HL-60 (cell line): ENCODE results near the gene GNG12.

Experiments used
- DNase-seq, 2 experiments: peaks; one replicate each; pipeline ENCODE4 v3.0.0-alpha.2; 2010 to 2020; ENCODE audit warnings: low read depth in 1 of 2, low spot score in 1 of 2
- H3K27ac ChIP-seq: fragments of 250-450 bp; sonication (Bioruptor Pico); replicated peaks from 2 replicates; pipeline ENCODE4 v1.5.1; 2020; ENCODE audit warnings: mild to moderate bottlenecking, moderate library complexity
- H3K27me3 ChIP-seq: fragments of 250-450 bp; sonication (Bioruptor Pico); 2 replicates; pipeline ENCODE4 v1.5.1; 2021; ENCODE audit warnings: mild to moderate bottlenecking, moderate library complexity; ENCODE audit not compliant: insufficient read depth, poor library complexity, severe bottlenecking
- H3K4me3 ChIP-seq: replicated peaks from 2 replicates; pipeline ENCODE4 v1.5.1; 2011; ENCODE audit warnings: mild to moderate bottlenecking, control low read depth, low read length; ENCODE audit not compliant: insufficient read depth
- GABPA ChIP-seq: IDR thresholded peaks from 2 replicates; pipeline ENCODE4 v1.6.1; 2012; ENCODE audit warnings: low read depth
- POLR2AphosphoS5 ChIP-seq: IDR thresholded peaks from 2 replicates; pipeline ENCODE4 v1.6.1; 2012; ENCODE audit warnings: low read depth
- REST ChIP-seq: IDR thresholded peaks from 2 replicates; pipeline ENCODE4 v1.6.1; 2012; ENCODE audit warnings: low read depth; ENCODE audit not compliant: insufficient replicate concordance
- SPI1 ChIP-seq: IDR thresholded peaks from 2 replicates; pipeline ENCODE4 v1.6.1; 2012; ENCODE audit warnings: low read depth, mild to moderate bottlenecking, borderline replicate concordance
- TF ChIP-seq, protein P1 (sequence below): IDR thresholded peaks from one replicate; pipeline ENCODE4 v1.5.1; 2011; ENCODE audit warnings: low read length, control low read depth, inconsistent platforms; ENCODE audit not compliant: insufficient read depth

GNG12 gene

GRCh38 chr1:67785847-67786753, 47.2 kb downstream of the GNG12 start:
- no peak for DNase-seq
- H3K4me3 ChIP-seq, result no peak overlapping the region
- no peak for TF ChIP-seq REST
- TF ChIP-seq SPI1, result no peak
- no peak for TF ChIP-seq GABPA
- TF ChIP-seq, protein P1, sequence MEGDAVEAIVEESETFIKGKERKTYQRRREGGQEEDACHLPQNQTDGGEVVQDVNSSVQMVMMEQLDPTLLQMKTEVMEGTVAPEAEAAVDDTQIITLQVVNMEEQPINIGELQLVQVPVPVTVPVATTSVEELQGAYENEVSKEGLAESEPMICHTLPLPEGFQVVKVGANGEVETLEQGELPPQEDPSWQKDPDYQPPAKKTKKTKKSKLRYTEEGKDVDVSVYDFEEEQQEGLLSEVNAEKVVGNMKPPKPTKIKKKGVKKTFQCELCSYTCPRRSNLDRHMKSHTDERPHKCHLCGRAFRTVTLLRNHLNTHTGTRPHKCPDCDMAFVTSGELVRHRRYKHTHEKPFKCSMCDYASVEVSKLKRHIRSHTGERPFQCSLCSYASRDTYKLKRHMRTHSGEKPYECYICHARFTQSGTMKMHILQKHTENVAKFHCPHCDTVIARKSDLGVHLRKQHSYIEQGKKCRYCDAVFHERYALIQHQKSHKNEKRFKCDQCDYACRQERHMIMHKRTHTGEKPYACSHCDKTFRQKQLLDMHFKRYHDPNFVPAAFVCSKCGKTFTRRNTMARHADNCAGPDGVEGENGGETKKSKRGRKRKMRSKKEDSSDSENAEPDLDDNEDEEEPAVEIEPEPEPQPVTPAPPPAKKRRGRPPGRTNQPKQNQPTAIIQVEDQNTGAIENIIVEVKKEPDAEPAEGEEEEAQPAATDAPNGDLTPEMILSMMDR, result no peak
- TF ChIP-seq POLR2AphosphoS5, result no peak
- H3K27me3 ChIP-seq, result no peaks in the 10 kb centered on the region
- H3K27ac ChIP-seq, result no peak overlapping the region

- no peak overlapping the region for H3K27ac ChIP-seq
- TF ChIP-seq POLR2AphosphoS5, result no peak
- TF ChIP-seq GABPA, result no peak
- TF ChIP-seq, protein P1, result no peak
- TF ChIP-seq SPI1, result no peak
- no peak for TF ChIP-seq REST
- DNase-seq, result no peak
- H3K27me3 ChIP-seq, result no peaks in the 10 kb centered on the region
- no peak overlapping the region for H3K4me3 ChIP-seq
These were observed 48.6 kb downstream of the GNG12 start for GRCh38 chr1:67784545-67785186.

DNA sequence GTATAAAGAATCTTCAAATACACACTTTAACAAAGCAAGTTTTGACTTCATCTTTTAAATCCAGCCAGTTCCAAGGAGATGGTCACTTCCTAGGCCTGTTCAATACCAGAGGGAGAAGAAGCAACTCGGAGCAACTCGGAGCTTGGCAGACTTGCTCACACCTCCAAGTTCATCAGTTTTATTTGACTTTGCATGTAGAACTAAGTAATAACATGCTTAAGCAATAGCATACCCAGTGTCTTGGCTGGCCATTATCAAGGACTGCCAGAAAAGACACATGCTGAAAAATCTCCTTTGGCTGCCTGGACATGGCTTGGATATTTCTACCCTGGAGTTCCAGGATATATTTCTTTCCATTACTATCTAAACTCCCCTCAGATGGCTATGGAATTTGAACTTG, 52.6 kb downstream of the GNG12 start:
- Histone ChIP-seq H3K27ac (no peak overlapping the region), H3K27me3 (no peaks in the 10 kb centered on the region), H3K4me3 (no peak overlapping the region)
- DNase-seq, result no peak
- TF ChIP-seq, protein P1, result no peak
- TF ChIP-seq REST (no peak), GABPA (no peak), POLR2AphosphoS5 (no peak), SPI1 (no peak)
